SK-N-SH treated with all-trans-retinoic acid at 6 μM for 48 hours (cell line): ENCODE data around the gene DHODH.
"Not testable (repeated sequence)": the region's sequence is repeated elsewhere in the genome, so short reads cannot be mapped to it uniquely, and the experiment has no call there.

Source experiments
- ATAC-seq: fragments of 200-7000 bp; cut with Tn5 transposase; 3 replicates; pipeline ENCODE4 v1.9.1; 2020; ENCODE audit warnings: mild to moderate bottlenecking, moderate library complexity
- ARNTL ChIP-seq: fragments of 450-650 bp; formaldehyde crosslinking; IDR thresholded peaks from 2 replicates; pipeline ENCODE4 v1.5.0; 2020; ENCODE audit warnings: low read depth, mild to moderate bottlenecking, moderate library complexity, borderline replicate concordance
- BACH2 ChIP-seq: fragments of 250-450 bp; sonication (Bioruptor Pico); IDR thresholded peaks from 2 replicates; pipeline ENCODE4 v1.9.0; 2021; ENCODE audit warnings: mild to moderate bottlenecking, borderline replicate concordance
- CREB5 ChIP-seq: fragments of 250-450 bp; sonication (Bioruptor Pico); IDR thresholded peaks from 2 replicates; pipeline ENCODE4 v1.5.1; 2020; ENCODE audit warnings: low read depth, mild to moderate bottlenecking, moderate library complexity
- CSDC2 ChIP-seq: fragments of 250-450 bp; sonication (Bioruptor Pico); IDR thresholded peaks from 2 replicates; pipeline ENCODE4 v1.5.0; 2020; ENCODE audit warnings: mild to moderate bottlenecking, moderate library complexity
- CSRNP3 ChIP-seq: fragments of 250-450 bp; sonication (Bioruptor Pico); IDR thresholded peaks from 2 replicates; pipeline ENCODE4 v1.5.1; 2021; ENCODE audit warnings: mild to moderate bottlenecking, moderate library complexity
- ESRRG ChIP-seq: fragments of 250-450 bp; sonication (Bioruptor Pico); IDR thresholded peaks from 2 replicates; pipeline ENCODE4 v1.6.1; 2021; ENCODE audit warnings: mild to moderate bottlenecking
- GLIS3 ChIP-seq: fragments of 250-450 bp; sonication (Bioruptor Pico); IDR thresholded peaks from 2 replicates; pipeline ENCODE4 v1.5.0; 2020; ENCODE audit warnings: mild to moderate bottlenecking, moderate library complexity
- OSR1 ChIP-seq: fragments of 250-450 bp; sonication (Bioruptor Pico); IDR thresholded peaks from 2 replicates; pipeline ENCODE4 v1.8.0; 2022; ENCODE audit warnings: moderate library complexity, mild to moderate bottlenecking, inconsistent platforms
- PATZ1 ChIP-seq: fragments of 250-450 bp; sonication (Bioruptor Pico); IDR thresholded peaks from 2 replicates; pipeline ENCODE4 v1.8.0; 2020; ENCODE audit warnings: mild to moderate bottlenecking, moderate library complexity, borderline replicate concordance
- POU6F1 ChIP-seq: fragments of 250-450 bp; sonication (Bioruptor Pico); IDR thresholded peaks from 2 replicates; pipeline ENCODE4 v1.8.0; 2021; ENCODE audit warnings: low read depth, mild to moderate bottlenecking, moderate library complexity, borderline replicate concordance
- PPARA ChIP-seq: fragments of 250-450 bp; sonication (Bioruptor Pico); IDR thresholded peaks from 2 replicates; pipeline ENCODE4 v1.5.0; 2020; ENCODE audit warnings: mild to moderate bottlenecking, borderline replicate concordance
- RARB ChIP-seq: fragments of 250-450 bp; sonication (Bioruptor Pico); IDR thresholded peaks from 2 replicates; pipeline ENCODE4 v1.8.0; 2021; ENCODE audit warnings: mild to moderate bottlenecking, moderate library complexity
- SNAI2 ChIP-seq: fragments of 250-450 bp; sonication (Bioruptor Pico); IDR thresholded peaks from 2 replicates; pipeline ENCODE4 v1.5.0; 2020; ENCODE audit warnings: mild to moderate bottlenecking, moderate library complexity
- TCF4 ChIP-seq: fragments of 250-450 bp; sonication (Bioruptor Pico); IDR thresholded peaks from 2 replicates; pipeline ENCODE4 v1.8.0; 2021; ENCODE audit warnings: mild to moderate bottlenecking, moderate library complexity, borderline replicate concordance
- TOX ChIP-seq: fragments of 250-450 bp; sonication (Bioruptor Pico); IDR thresholded peaks from 2 replicates; pipeline ENCODE4 v1.8.0; 2021; ENCODE audit warnings: mild to moderate bottlenecking, moderate library complexity, borderline replicate concordance
- TSHZ2 ChIP-seq: fragments of 250-450 bp; sonication (Bioruptor Pico); IDR thresholded peaks from 2 replicates; pipeline ENCODE4 v1.5.0; 2020; ENCODE audit warnings: mild to moderate bottlenecking, moderate library complexity
- ZFP3 ChIP-seq: fragments of 250-450 bp; sonication (Bioruptor Pico); IDR thresholded peaks from 2 replicates; pipeline ENCODE4 v1.5.0; 2020; ENCODE audit warnings: mild to moderate bottlenecking, moderate library complexity
- ZNF565 ChIP-seq: fragments of 450-650 bp; formaldehyde crosslinking; conservative IDR thresholded peaks from 2 replicates; pipeline ENCODE4 v1.5.0; 2020; ENCODE audit warnings: low read depth, mild to moderate bottlenecking, moderate library complexity
- ZNF70 ChIP-seq: fragments of 450-650 bp; formaldehyde crosslinking; IDR thresholded peaks from 2 replicates; pipeline ENCODE4 v1.5.0; 2020; ENCODE audit warnings: mild to moderate bottlenecking, moderate library complexity
- ZNF8 ChIP-seq: fragments of 450-650 bp; formaldehyde crosslinking; IDR thresholded peaks from 2 replicates; pipeline ENCODE4 v1.5.0; 2020; ENCODE audit warnings: mild to moderate bottlenecking, moderate library complexity

Gene DHODH

GRCh38 chr16:72055911-72056310 lies 47.4 kb downstream of the DHODH start (continued):
- TF ChIP-seq PATZ1 (no peak), ARNTL (CRISPR knock-in tag) (no peak), PPARA (CRISPR knock-in tag) (no peak), CSDC2 (CRISPR knock-in tag) (no peak)

- ATAC-seq, result not testable (repeated sequence)
Observed at GRCh38 chr16:72057313-72057712, 48.8 kb downstream of the DHODH start.

- not testable (repeated sequence) for ATAC-seq
Observed at GRCh38 chr16:72059060-72059459, 50.5 kb downstream of the DHODH start.

GRCh38 chr16:72060405-72060804 lies 51.9 kb downstream of the DHODH start:
- TF ChIP-seq BACH2 (no peak), CREB5 (CRISPR knock-in tag) (no peak), ESRRG (CRISPR knock-in tag) (no peak), CSRNP3 (no peak), SNAI2 (CRISPR knock-in tag) (no peak), ZNF70 (no peak), OSR1 (CRISPR knock-in tag) (no peak), TCF4 (CRISPR knock-in tag) (no peak), POU6F1 (CRISPR knock-in tag) (no peak), ZFP3 (CRISPR knock-in tag) (no peak), GLIS3 (CRISPR knock-in tag) (no peak), PPARA (CRISPR knock-in tag) (no peak), TOX (CRISPR knock-in tag) (no peak), ZNF8 (no peak), TSHZ2 (CRISPR knock-in tag) (no peak), RARB (no peak), ZNF565 (CRISPR knock-in tag) (no peak), CSDC2 (CRISPR knock-in tag) (no peak), PATZ1 (no peak)
- TF ChIP-seq, all 23 proteins: peak for 0
- ATAC-seq, result no peak
